GM21381 (cell line): ENCODE data around the gene LRRK1.

Source experiments
- ATAC-seq: cut with Tn5 transposase; IDR thresholded peaks from one replicate; pipeline ENCODE4 v1.9.1; 2021; ENCODE audit warnings: mild to moderate bottlenecking, moderate library complexity; ENCODE audit not compliant: unreplicated experiment

The LRRK1 gene

GRCh38 chr15:101107625-101108460 is 188.7 kb downstream of the LRRK1 start:
- ATAC-seq = no peak

- ATAC-seq = no peak
Measured at GRCh38 chr15:101108461-101108775, 189.3 kb downstream of the LRRK1 start.

- ATAC-seq = no peak
Measured at GRCh38 chr15:101108791-101109190, 189.6 kb downstream of the LRRK1 start.

- no peak for ATAC-seq
Measured at GRCh38 chr15:101110681-101111569, 191.8 kb downstream of the LRRK1 start.

GRCh38 chr15:101111570-101112262 is 192.6 kb downstream of the LRRK1 start:
- no peak for ATAC-seq

GRCh38 chr15:101112336-101113113 is 193.4 kb downstream of the LRRK1 start:
- ATAC-seq = no peak

- no peak for ATAC-seq
Measured at GRCh38 chr15:101113114-101114005, 194.2 kb downstream of the LRRK1 start.

GRCh38 chr15:101114166-101114565 is 195.0 kb downstream of the LRRK1 start:
- no peak for ATAC-seq

- ATAC-seq = no peak
Measured at GRCh38 chr15:101114610-101115009, 195.5 kb downstream of the LRRK1 start.

- no peak for ATAC-seq
Measured at GRCh38 chr15:101115393-101115785, 196.2 kb downstream of the LRRK1 start.

- ATAC-seq = no peak
Measured at GRCh38 chr15:101115786-101116680, 196.9 kb downstream of the LRRK1 start.

- no peak for ATAC-seq
Measured at GRCh38 chr15:101116681-101116976, 197.5 kb downstream of the LRRK1 start.

- ATAC-seq = no peak
Measured at GRCh38 chr15:101118116-101118515, 199.0 kb downstream of the LRRK1 start.

- no peak for ATAC-seq
Measured at GRCh38 chr15:101118615-101119014, 199.5 kb downstream of the LRRK1 start.

- no peak for ATAC-seq
Measured at GRCh38 chr15:101119181-101119580, 200.0 kb downstream of the LRRK1 start.
